H1 (cell line): ENCODE data around the gene RTEL1. TPM values are rescaled to one million over a fixed set of nuclear protein-coding genes. Genes with fewer than 3 reads are reported as not detected.

ENCODE experiments used
- CTCF ChIA-PET: fragments of 300-600 bp; sonication (Branson Sonifier 250); formaldehyde crosslinking; loops from one replicate; lab custom pipeline; 2021; ENCODE audit not compliant: partially characterized antibody; lab: Charles Lee
- POLR2A ChIA-PET: fragments of 300-600 bp; sonication (Branson Sonifier 250); formaldehyde crosslinking; loops from one replicate; lab custom pipeline; 2021; ENCODE audit warnings: inconsistent platforms; ENCODE audit not compliant: partially characterized antibody; lab: Charles Lee
- DNase-seq, 2 experiments: peaks; one replicate each; pipeline versions ENCODE4 v3.0.0 to v3.0.0-alpha.2; 2010 to 2022; ENCODE audit warnings: low spot score in 2 of 2, low read depth in 1 of 2, mixed read lengths in 1 of 2
- FAIRE-seq: peaks from 2 replicates; lab custom pipeline; 2011; peaks lifted over from hg19 to GRCh38; lab: Jason Lieb, UNC
- H2AFZ ChIP-seq: 2 replicates; pipeline ENCODE4 v1.8.1; 2012; ENCODE audit warnings: low read length, inconsistent platforms
- H2AK5ac ChIP-seq: 2 replicates; pipeline ENCODE4 v1.6.1; 2013; ENCODE audit warnings: low read depth, low read length
- H2BK120ac ChIP-seq: replicated peaks from 2 replicates; pipeline ENCODE3; 2013; ENCODE audit warnings: low read depth, low read length, inconsistent platforms
- H2BK12ac ChIP-seq: 2 replicates; pipeline ENCODE4 v1.6.1; 2013; ENCODE audit warnings: low read depth, low read length
- H2BK15ac ChIP-seq: 2 replicates; pipeline ENCODE4 v1.6.1; 2013; ENCODE audit warnings: low read length
- H2BK20ac ChIP-seq: 2 replicates; pipeline ENCODE4 v1.6.1; 2013; ENCODE audit warnings: low read length
- H2BK5ac ChIP-seq: 2 replicates; pipeline ENCODE4 v1.6.1; 2013; ENCODE audit warnings: low read depth, low read length
- H3K14ac ChIP-seq: 2 replicates; pipeline ENCODE4 v1.6.1; 2013; ENCODE audit warnings: inconsistent platforms; ENCODE audit not compliant: insufficient read length
- H3K18ac ChIP-seq: 2 replicates; pipeline ENCODE4 v1.6.1; 2013; ENCODE audit warnings: low read length; ENCODE audit errors: extremely low read depth
- H3K23ac ChIP-seq: 2 replicates; pipeline ENCODE4 v1.6.1; 2013; ENCODE audit warnings: inconsistent platforms; ENCODE audit not compliant: insufficient read length
- H3K23me2 ChIP-seq: 2 replicates; pipeline ENCODE4 v1.6.1; 2013; ENCODE audit warnings: low read depth, low read length
- H3K27ac ChIP-seq: 2 replicates; pipeline ENCODE4 v1.6.1; 2011; ENCODE audit warnings: low read depth, low read length, inconsistent platforms
- H3K27me3 ChIP-seq, 4 experiments: replicated peaks in 1 of 4; 1 replicate in 1 of 4; 2 replicates in 3 of 4; pipeline versions ENCODE4 v1.6.1 to v1.8.1; 2011 to 2013; ENCODE audit warnings: low read length in 3 of 4, mild to moderate bottlenecking in 3 of 4, inconsistent platforms in 2 of 4, mixed read lengths in 2 of 4, moderate library complexity in 1 of 4; ENCODE audit not compliant: control insufficient read depth in 3 of 4, insufficient read depth in 3 of 4; ENCODE audit errors: extremely low read depth in 1 of 4
- H3K36me3 ChIP-seq, 4 experiments: 2 replicates each; pipeline versions ENCODE4 v1.6.1 to v1.8.1; 2011 to 2013; ENCODE audit warnings: mild to moderate bottlenecking in 4 of 4, low read length in 3 of 4, moderate library complexity in 2 of 4, control low read depth in 1 of 4, inconsistent platforms in 1 of 4; ENCODE audit not compliant: insufficient read depth in 4 of 4, control insufficient read depth in 2 of 4
- H3K4ac ChIP-seq: replicated peaks from 2 replicates; pipeline ENCODE3; 2013; ENCODE audit warnings: low read length, low read depth, mixed read lengths, inconsistent platforms; ENCODE audit not compliant: insufficient read length
- H3K4me1 ChIP-seq, 4 experiments: replicated peaks in 1 of 4; 1 replicate in 1 of 4; 2 replicates in 3 of 4; pipeline versions ENCODE4 v1.6.1 to v1.8.1; 2011 to 2013; ENCODE audit warnings: low read length in 3 of 4, inconsistent platforms in 2 of 4, mixed read lengths in 1 of 4; ENCODE audit not compliant: insufficient read depth in 4 of 4, control insufficient read depth in 3 of 4
- H3K4me2 ChIP-seq, 2 experiments: 2 replicates each; pipeline versions ENCODE4 v1.6.1 to v1.8.1; 2011 to 2013; ENCODE audit warnings: low read depth in 2 of 2, low read length in 2 of 2, control low read depth in 1 of 2, inconsistent platforms in 1 of 2, mild to moderate bottlenecking in 1 of 2; ENCODE audit not compliant: insufficient read depth in 1 of 2
- H3K4me3 ChIP-seq, 4 experiments: fragments of 200-600, 300-600 bp in 1 of 4; sonication (generic), shearing (Covaris generic), sonication (Bioruptor Twin) in 1 of 4; 2 replicates each; pipeline versions ENCODE4 v1.5.1 to v1.8.1; 2011 to 2016; ENCODE audit warnings: low read length in 4 of 4, low read depth in 3 of 4, control low read depth in 2 of 4, inconsistent platforms in 2 of 4, mild to moderate bottlenecking in 2 of 4, mixed read lengths in 1 of 4, moderate library complexity in 1 of 4; ENCODE audit not compliant: insufficient read depth in 2 of 4; ENCODE audit errors: extremely low read depth in 1 of 4
- H3K56ac ChIP-seq: replicated peaks from 2 replicates; pipeline ENCODE3; 2013; ENCODE audit warnings: low read depth, mild to moderate bottlenecking, mixed read lengths, low read length, inconsistent platforms; ENCODE audit not compliant: insufficient read length
- H3K79me1 ChIP-seq: 2 replicates; pipeline ENCODE4 v1.6.1; 2013; ENCODE audit warnings: low read depth, low read length, control low read depth
- H3K79me2 ChIP-seq, 2 experiments: 2 replicates each; pipeline versions ENCODE4 v1.6.1 to v1.8.1; 2012 to 2013; ENCODE audit warnings: low read length in 2 of 2, mild to moderate bottlenecking in 2 of 2, inconsistent platforms in 1 of 2; ENCODE audit not compliant: insufficient read depth in 2 of 2, control insufficient read depth in 1 of 2
- H3K9ac ChIP-seq, 4 experiments: replicated peaks in 1 of 4; 1 replicate in 1 of 4; 2 replicates in 3 of 4; pipeline versions ENCODE4 v1.6.1 to v1.8.1; 2011 to 2013; ENCODE audit warnings: low read depth in 3 of 4, low read length in 3 of 4, control low read depth in 2 of 4, mild to moderate bottlenecking in 2 of 4, moderate library complexity in 2 of 4, inconsistent platforms in 1 of 4; ENCODE audit errors: extremely low read depth in 1 of 4
- H3K9me3 ChIP-seq, 2 experiments: 2 replicates each; pipeline versions ENCODE4 v1.6.1 to v1.8.1; 2012 to 2013; ENCODE audit warnings: mild to moderate bottlenecking in 2 of 2, moderate library complexity in 2 of 2, control low read depth in 1 of 2, inconsistent platforms in 1 of 2, low read depth in 1 of 2, low read length in 1 of 2, mixed read lengths in 1 of 2; ENCODE audit not compliant: insufficient read depth in 2 of 2
- H4K20me1 ChIP-seq, 2 experiments: replicated peaks in 1 of 2; 2 replicates each; pipeline versions ENCODE3 to v1.8.1; 2011 to 2013; ENCODE audit warnings: inconsistent platforms in 2 of 2, low read length in 2 of 2, mild to moderate bottlenecking in 1 of 2; ENCODE audit not compliant: insufficient read depth in 2 of 2, control insufficient read depth in 1 of 2
- H4K5ac ChIP-seq: 2 replicates; pipeline ENCODE4 v1.6.1; 2013; ENCODE audit warnings: low read length, low read depth, mixed read lengths, inconsistent platforms; ENCODE audit not compliant: insufficient read length
- H4K8ac ChIP-seq: 2 replicates; pipeline ENCODE4 v1.8.0; 2013; ENCODE audit warnings: mild to moderate bottlenecking, moderate library complexity, low read length, inconsistent platforms; ENCODE audit not compliant: insufficient read depth; ENCODE audit errors: extremely low read depth
- H4K91ac ChIP-seq: replicated peaks from 2 replicates; pipeline ENCODE3; 2013; ENCODE audit warnings: low read length, mixed read lengths, inconsistent platforms; ENCODE audit not compliant: insufficient read length
- BRCA1 ChIP-seq: IDR thresholded peaks from 2 replicates; pipeline ENCODE4 v1.6.1; 2012; ENCODE audit warnings: low read depth, low read length, improper control_type of control experiment
- HDAC2 ChIP-seq, 2 experiments: fragments of 300-600 bp in 1 of 2; sonication (generic) in 1 of 2; IDR thresholded peaks; 2 replicates each; pipeline ENCODE4 v1.6.1; 2011 to 2012; ENCODE audit warnings: low read depth in 2 of 2, low read length in 2 of 2, mild to moderate bottlenecking in 2 of 2, moderate library complexity in 2 of 2, borderline replicate concordance in 1 of 2, inconsistent platforms in 1 of 2
- KDM5A ChIP-seq: fragments of 200-600 bp; IDR thresholded peaks from 2 replicates; pipeline ENCODE4 v1.7.1; 2012; ENCODE audit warnings: mild to moderate bottlenecking, low read length, inconsistent platforms, mixed read lengths
- NANOG ChIP-seq: IDR thresholded peaks from 2 replicates; pipeline ENCODE4 v1.6.1; 2011; ENCODE audit warnings: low read length, low read depth, mild to moderate bottlenecking, inconsistent platforms; ENCODE audit not compliant: insufficient read depth, poor library complexity, severe bottlenecking
- SP4 ChIP-seq: IDR thresholded peaks from 2 replicates; pipeline ENCODE4 v1.6.1; 2012; ENCODE audit warnings: low read length, inconsistent platforms
- TAF7 ChIP-seq: optimal IDR thresholded peaks from 2 replicates; pipeline ENCODE3; 2011; ENCODE audit warnings: low read depth, mild to moderate bottlenecking, inconsistent platforms, low read length, moderate library complexity, borderline replicate concordance
- YY1 ChIP-seq: IDR thresholded peaks from 2 replicates; pipeline ENCODE4 v1.6.1; 2011; ENCODE audit warnings: low read depth, mild to moderate bottlenecking, low read length
- WGBS, 2 experiments: shearing (Covaris generic) in 1 of 2; methylation state at CpG; one replicate each; pipeline versions ENCODE4 v1.1.6 to v1.1.7; 2013 to 2015; ENCODE audit warnings: low lambda C conversion rate in 2 of 2, mixed read lengths in 2 of 2, inconsistent platforms in 1 of 2, low coverage in 1 of 2, missing lambda C conversion rate in 1 of 2; ENCODE audit not compliant: insufficient replicate concordance in 2 of 2, insufficient coverage in 1 of 2, insufficient read length in 1 of 2; ENCODE audit errors: extremely low coverage in 1 of 2, missing lambda C conversion rate in 1 of 2; 5-methylcytosine and 5-hydroxymethylcytosine counted together
- polyA plus RNA-seq, 7 experiments: library from polyadenylated mRNA; depleted of rRNA in 3 of 7; stranded (reverse) in 5 of 7; unstranded in 2 of 7; fragments of >200 nt in 5 of 7; fragments of 200-250 nt in 2 of 7; gene quantifications; 1 replicate in 5 of 7; 2 replicates in 1 of 7; 4 replicates in 1 of 7; pipeline versions ENCODE4 v1.2.1 to v1.2.3, GENCODE V29; 2011 to 2013; ENCODE audit warnings: missing spikeins in 2 of 7, mixed read lengths in 2 of 7
- total RNA-seq: library from RNA; stranded (reverse); fragmentation: NEBNext Ultra II Directional; extraction: Animal tissue kit (Norgen Biotek cat#: 25700); gene quantifications from 2 replicates; pipeline ENCODE4 v1.2.1, GENCODE V29; 2021
- TF ChIP-seq, protein P1 (sequence below): IDR thresholded peaks from 2 replicates; pipeline ENCODE4 v1.6.1; 2012; ENCODE audit warnings: inconsistent platforms

RTEL1 gene
- total and polyA plus RNA-seq, 2 of the 8 experiments (the other 6 are each of a cell fraction or from before 2014, with no cell fraction given), result 16.2 to 37.1 TPM

DNA sequence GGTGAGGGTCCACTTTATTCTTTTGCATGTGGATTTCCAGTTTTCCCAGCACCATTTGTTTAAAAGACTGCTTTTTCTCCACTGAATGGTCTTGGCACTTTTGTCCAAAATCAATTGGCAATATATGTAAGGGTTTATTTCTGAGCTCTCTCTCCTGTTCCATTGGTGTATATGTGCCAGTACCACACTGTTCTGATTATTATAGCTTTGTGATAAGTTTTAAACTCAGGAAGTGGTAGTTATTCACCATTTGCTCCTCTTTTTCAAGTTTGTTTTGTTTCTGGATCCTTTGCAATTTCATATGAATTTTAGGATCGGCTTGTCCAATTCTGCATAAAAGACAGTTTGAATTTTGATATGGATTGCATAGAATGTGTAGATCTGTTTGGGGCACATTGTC lies 54.1 kb downstream of the RTEL1 start:
- H3K79me1 ChIP-seq, result 0 out of 2 replicates have a peak, but pooled peaks cover 4% of the 10 kb centered on the region
- no peak overlapping the region for H2BK20ac ChIP-seq
- WGBS, 2 experiments, result 100% methylated on average over 1 of the region's 1 CpG; no CpG with 5 or more reads in 1 of the 2 experiments
- H2BK12ac ChIP-seq, result no peak overlapping the region
- TF ChIP-seq TAF7, result no peak
- TF ChIP-seq YY1, result no peak
- TF ChIP-seq SP4, result no peak
- TF ChIP-seq, protein P1, sequence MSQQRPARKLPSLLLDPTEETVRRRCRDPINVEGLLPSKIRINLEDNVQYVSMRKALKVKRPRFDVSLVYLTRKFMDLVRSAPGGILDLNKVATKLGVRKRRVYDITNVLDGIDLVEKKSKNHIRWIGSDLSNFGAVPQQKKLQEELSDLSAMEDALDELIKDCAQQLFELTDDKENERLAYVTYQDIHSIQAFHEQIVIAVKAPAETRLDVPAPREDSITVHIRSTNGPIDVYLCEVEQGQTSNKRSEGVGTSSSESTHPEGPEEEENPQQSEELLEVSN, result no peak
- TF ChIP-seq BRCA1, result no peak
- TF ChIP-seq HDAC2 (IDR thresholded peaks at IDR 0.05; ENCODE audit: borderline replicate concordance in 1 of 2, low read depth in 2 of 2, low read length in 2 of 2), result no peak
- TF ChIP-seq NANOG, result no peak
- TF ChIP-seq KDM5A, result no peak
- no peak overlapping the region for H3K14ac ChIP-seq
- H2BK5ac ChIP-seq, result no peak overlapping the region
- no peak overlapping the region for H2AFZ ChIP-seq
- peaks cover 0 to 61% of the 10 kb centered on the region in 2 experiments; a peak in 3 of 4 replicates for H3K79me2 ChIP-seq
- ChIA-PET POLR2A (interaction anchor here (1.3 to 1.9 kb wide), 3 partner anchors 9 to 26 kb away, joined by 4 to 6 read pairs (median 5); no protein-coding TSS in a partner anchor), CTCF (interaction anchor here (1.2 kb wide), 1 partner anchor 15 kb away, joined by 4 read pairs; no protein-coding TSS in a partner anchor)
- no peak overlapping the region for H3K56ac ChIP-seq
- no peak overlapping the region for H2BK120ac ChIP-seq
- no peak overlapping the region for H3K4me3 ChIP-seq
- no peak overlapping the region for H2AK5ac ChIP-seq
- no peaks in the 10 kb centered on the region for H3K9me3 ChIP-seq
- no peak overlapping the region for H3K9ac ChIP-seq
- peaks cover 5% of the 10 kb centered on the region; the same call in 1 of the 2 replicates for H3K23me2 ChIP-seq
- peaks cover 2 to 20% (median 4%) of the 10 kb centered on the region in 4 experiments for H3K36me3 ChIP-seq
- no peak overlapping the region for H3K27ac ChIP-seq
- H3K27me3 ChIP-seq, result no peaks in the 10 kb centered on the region
- no peak overlapping the region for H4K5ac ChIP-seq
- H4K91ac ChIP-seq, result no peak overlapping the region
- no peak overlapping the region for H2BK15ac ChIP-seq
- no peak overlapping the region for H4K8ac ChIP-seq
- H4K20me1 ChIP-seq, result peaks cover 0 to 5% of the 10 kb centered on the region in 2 experiments
- H3K23ac ChIP-seq, result no peak overlapping the region
- peaks cover 0 to 7% (median 6%) of the 10 kb centered on the region in 4 experiments; a peak in 5 of 7 replicates for H3K4me1 ChIP-seq
- H3K4ac ChIP-seq, result no peak overlapping the region
- no peak for DNase-seq
- FAIRE-seq, result no peak
- H3K18ac ChIP-seq, result no peak overlapping the region
- H3K4me2 ChIP-seq, result no peak overlapping the region
